ENCODE data around the gene GRK2. TPM values are rescaled to one million over a fixed set of nuclear protein-coding genes. Genes with fewer than 3 reads are reported as not detected.

Gene GRK2
- total RNA-seq, 2 donors from 2014 or later: 27.4 to 36.3 TPM

DNA sequence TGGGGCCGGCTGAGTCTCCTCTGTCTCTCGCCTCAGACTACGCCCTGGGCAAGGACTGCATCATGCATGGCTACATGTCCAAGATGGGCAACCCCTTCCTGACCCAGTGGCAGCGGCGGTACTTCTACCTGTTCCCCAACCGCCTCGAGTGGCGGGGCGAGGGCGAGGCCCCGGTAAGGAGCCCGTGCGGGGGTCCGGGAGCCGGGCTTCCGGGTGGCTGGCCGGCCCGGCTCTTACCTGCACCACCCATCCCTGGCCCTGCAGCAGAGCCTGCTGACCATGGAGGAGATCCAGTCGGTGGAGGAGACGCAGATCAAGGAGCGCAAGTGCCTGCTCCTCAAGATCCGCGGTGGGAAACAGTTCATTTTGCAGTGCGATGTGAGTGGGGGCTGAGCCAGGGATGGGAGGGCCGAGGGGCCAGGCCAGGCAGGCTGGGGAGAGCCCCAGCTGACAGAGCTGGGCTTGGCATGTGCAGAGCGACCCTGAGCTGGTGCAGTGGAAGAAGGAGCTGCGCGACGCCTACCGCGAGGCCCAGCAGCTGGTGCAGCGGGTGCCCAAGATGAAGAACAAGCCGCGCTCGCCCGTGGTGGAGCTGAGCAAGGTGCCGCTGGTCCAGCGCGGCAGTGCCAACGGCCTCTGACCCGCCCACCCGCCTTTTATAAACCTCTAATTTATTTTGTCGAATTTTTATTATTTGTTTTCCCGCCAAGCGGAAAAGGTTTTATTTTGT is 18.7 kb downstream of the GRK2 start:
- Histone ChIP-seq H3K9me3 (no peaks in the 10 kb centered on the region), H3K4me1 (peaks cover 28% of the 10 kb centered on the region), H3K4me3 (no peak overlapping the region), H3K36me3 (replicated peaks in 1 of 2; ENCODE audit: insufficient read depth in 1 of 2, low read depth in 2 of 2) (peaks cover 0 to 27% of the 10 kb centered on the region in 2 donors), H3K27ac (peak overlapping the region in 1 of 4 donors; percentile 98), H3K27me3 (no peaks in the 10 kb centered on the region)
- DNase-seq (peak in 1 of 4 donors; percentile 9), ATAC-seq (no peak)
- 86 to 90% methylated on average over 30 to 38 of the region's 45 CpGs for WGBS, 2 donors
- intact Hi-C loops (cut with DNase I): no loop called here
- TF ChIP-seq, protein P1, sequence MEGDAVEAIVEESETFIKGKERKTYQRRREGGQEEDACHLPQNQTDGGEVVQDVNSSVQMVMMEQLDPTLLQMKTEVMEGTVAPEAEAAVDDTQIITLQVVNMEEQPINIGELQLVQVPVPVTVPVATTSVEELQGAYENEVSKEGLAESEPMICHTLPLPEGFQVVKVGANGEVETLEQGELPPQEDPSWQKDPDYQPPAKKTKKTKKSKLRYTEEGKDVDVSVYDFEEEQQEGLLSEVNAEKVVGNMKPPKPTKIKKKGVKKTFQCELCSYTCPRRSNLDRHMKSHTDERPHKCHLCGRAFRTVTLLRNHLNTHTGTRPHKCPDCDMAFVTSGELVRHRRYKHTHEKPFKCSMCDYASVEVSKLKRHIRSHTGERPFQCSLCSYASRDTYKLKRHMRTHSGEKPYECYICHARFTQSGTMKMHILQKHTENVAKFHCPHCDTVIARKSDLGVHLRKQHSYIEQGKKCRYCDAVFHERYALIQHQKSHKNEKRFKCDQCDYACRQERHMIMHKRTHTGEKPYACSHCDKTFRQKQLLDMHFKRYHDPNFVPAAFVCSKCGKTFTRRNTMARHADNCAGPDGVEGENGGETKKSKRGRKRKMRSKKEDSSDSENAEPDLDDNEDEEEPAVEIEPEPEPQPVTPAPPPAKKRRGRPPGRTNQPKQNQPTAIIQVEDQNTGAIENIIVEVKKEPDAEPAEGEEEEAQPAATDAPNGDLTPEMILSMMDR (IDR thresholded peaks at IDR 0.05): no peak
- TF ChIP-seq POLR2A (IDR thresholded peaks at IDR 0.05): no peak

DNA sequence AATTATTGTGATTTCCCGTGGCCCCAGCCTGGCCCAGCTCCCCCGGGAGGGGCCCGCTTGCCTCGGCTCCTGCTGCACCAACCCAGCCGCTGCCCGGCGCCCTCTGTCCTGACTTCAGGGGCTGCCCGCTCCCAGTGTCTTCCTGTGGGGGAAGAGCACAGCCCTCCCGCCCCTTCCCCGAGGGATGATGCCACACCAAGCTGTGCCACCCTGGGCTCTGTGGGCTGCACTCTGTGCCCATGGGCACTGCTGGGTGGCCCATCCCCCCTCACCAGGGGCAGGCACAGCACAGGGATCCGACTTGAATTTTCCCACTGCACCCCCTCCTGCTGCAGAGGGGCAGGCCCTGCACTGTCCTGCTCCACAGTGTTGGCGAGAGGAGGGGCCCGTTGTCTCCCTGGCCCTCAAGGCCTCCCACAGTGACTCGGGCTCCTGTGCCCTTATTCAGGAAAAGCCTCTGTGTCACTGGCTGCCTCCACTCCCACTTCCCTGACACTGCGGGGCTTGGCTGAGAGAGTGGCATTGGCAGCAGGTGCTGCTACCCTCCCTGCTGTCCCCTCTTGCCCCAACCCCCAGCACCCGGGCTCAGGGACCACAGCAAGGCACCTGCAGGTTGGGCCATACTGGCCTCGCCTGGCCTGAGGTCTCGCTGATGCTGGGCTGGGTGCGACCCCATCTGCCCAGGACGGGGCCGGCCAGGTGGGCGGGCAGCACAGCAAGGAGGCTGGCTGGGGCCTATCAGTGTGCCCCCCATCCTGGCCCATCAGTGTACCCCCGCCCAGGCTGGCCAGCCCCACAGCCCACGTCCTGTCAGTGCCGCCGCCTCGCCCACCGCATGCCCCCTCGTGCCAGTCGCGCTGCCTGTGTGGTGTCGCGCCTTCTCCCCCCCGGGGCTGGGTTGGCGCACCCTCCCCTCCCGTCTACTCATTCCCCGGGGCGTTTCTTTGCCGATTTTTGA is 19.5 kb downstream of the GRK2 start:
- intact Hi-C loops (cut with DNase I): no loop called here
- 74 to 92% methylated on average over 31 to 38 of the region's 39 CpGs for WGBS, 2 donors
- Histone ChIP-seq H3K4me1 (peaks cover 36% of the 10 kb centered on the region), H3K4me3 (no peak overlapping the region), H3K27ac (peak overlapping the region in 2 of 4 donors; percentile 91 to 98), H3K36me3 (replicated peaks in 1 of 2; ENCODE audit: insufficient read depth in 1 of 2, low read depth in 2 of 2) (peaks cover 0 to 27% of the 10 kb centered on the region in 2 donors), H3K9me3 (no peaks in the 10 kb centered on the region), H3K27me3 (no peaks in the 10 kb centered on the region)
- DNase-seq (peak in 1 of 4 donors; percentile 9), ATAC-seq (no peak)
- TF ChIP-seq POLR2A (IDR thresholded peaks at IDR 0.05): no peak
- TF ChIP-seq, protein P1 (IDR thresholded peaks at IDR 0.05): no peak

DNA sequence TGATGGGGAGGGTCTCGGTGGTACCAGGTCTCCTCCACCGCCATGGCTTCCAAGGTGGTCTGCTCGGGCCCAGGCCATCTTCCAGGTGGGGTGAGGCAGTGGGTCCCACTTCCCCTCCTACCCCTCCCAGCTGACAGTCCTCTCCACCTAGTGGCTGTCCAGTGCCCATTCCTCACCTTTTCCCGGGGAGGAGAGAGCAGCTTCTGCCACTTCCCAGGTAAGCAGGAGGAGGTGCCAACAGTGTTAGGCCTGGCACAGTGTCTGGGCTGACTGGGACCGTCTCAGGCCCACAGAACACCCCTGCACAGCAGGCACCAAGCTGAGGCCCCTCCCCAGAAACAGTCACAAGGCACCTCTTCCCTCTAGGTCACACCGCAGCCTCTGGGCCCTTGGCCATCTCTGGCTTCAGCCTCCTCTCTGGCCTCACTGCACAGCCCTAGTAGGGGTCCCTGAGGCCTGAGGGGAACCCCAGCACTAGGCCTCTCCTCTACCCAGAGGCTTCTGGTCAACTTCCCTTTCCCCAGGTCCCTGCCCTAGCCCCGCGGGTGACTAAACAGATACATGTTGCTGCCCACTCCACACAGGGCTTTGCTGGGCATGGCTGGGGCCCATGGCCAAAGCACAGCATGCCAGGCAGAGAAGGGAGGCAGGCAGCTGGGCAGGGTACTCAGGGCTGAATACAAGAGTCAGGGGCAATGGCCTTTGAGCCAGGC is 20.5 kb downstream of the GRK2 start:
- Histone ChIP-seq H3K4me3 (no peak overlapping the region), H3K27me3 (no peaks in the 10 kb centered on the region), H3K9me3 (no peaks in the 10 kb centered on the region), H3K27ac (peak overlapping the region in 3 of 4 donors; percentile 72 to 98 (median 91)), H3K4me1 (peaks cover 39% of the 10 kb centered on the region), H3K36me3 (replicated peaks in 1 of 2; ENCODE audit: insufficient read depth in 1 of 2, low read depth in 2 of 2) (peaks cover 0 to 21% of the 10 kb centered on the region in 2 donors)
- TF ChIP-seq, protein P1 (IDR thresholded peaks at IDR 0.05): no peak
- no peak for TF ChIP-seq POLR2A (IDR thresholded peaks at IDR 0.05)
- intact Hi-C loops (cut with DNase I): no loop called here
- WGBS, 2 donors: 64 to 90% methylated on average over 5 to 8 of the region's 8 CpGs
- DNase-seq: peak in 2 of 4 donors; percentile 13 to 56
- ATAC-seq: no peak

DNA sequence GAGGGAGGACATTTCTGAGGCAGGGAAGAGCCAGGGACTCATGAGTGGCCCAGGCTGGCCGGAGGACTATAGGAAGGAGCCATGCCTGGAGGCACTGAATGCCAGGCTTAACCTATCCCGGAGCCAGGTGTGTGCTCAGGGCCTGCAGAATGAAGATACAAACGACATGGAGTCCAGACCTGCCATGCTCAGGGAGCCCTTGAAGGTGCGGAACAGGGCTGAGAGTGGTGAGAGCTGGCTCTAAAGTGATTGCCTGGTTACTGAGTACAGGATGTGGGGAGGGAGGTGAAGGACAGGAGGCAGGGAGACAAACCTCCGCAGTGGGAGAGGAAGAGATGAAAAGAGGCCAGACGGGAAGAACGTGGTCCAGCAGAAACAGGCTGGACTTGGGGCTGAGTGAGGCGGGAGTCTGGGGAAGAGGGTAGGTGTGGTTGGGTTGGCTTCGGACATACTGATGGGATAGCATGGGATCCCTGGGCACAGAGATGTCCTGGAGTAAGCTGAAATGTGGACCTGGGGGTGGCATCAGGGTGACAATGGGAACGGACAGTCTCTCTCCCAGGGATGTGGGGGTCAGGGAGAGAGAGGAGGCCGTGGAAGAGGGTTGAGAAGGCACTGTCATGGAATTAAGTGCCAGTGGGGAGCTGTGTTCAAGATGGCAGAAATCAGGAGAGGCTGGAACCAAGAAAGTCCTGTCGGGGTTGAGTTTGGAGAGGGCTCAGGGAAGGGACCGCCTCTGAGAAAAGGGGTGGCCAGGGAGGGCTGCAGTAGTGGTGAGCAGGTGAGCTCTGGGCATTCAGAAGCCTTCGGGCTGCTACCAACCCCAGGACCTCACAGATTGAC is 21.3 kb downstream of the GRK2 start:
- H3K36me3 ChIP-seq (replicated peaks in 1 of 2; ENCODE audit: insufficient read depth in 1 of 2, low read depth in 2 of 2): peaks cover 0 to 14% of the 10 kb centered on the region in 2 donors
- ATAC-seq (no peak), DNase-seq (no peak)
- TF ChIP-seq, protein P1 (IDR thresholded peaks at IDR 0.05): no peak
- no peak for TF ChIP-seq POLR2A (IDR thresholded peaks at IDR 0.05)
- peaks cover 39% of the 10 kb centered on the region for H3K4me1 ChIP-seq
- H3K27ac ChIP-seq: peak overlapping the region; percentile 70 to 98 (median 82)
- no peak overlapping the region for H3K4me3 ChIP-seq
- H3K27me3 ChIP-seq: no peaks in the 10 kb centered on the region
- no peaks in the 10 kb centered on the region for H3K9me3 ChIP-seq
- intact Hi-C loops (cut with DNase I): no loop called here
- WGBS, 2 donors: 68 to 86% methylated on average over 13 to 14 of the region's 14 CpGs

All from body of pancreas (tissue), 4 donors.